Activated naive CD8-positive, alpha-beta T cell (primary cell): ENCODE results near the gene GIMAP5.

Experiments
- H3K27ac Mint-ChIP-seq: one replicate; pipeline ENCODE4 v1.8.0; 2021; ENCODE audit warnings: mixed read lengths
- H3K27me3 Mint-ChIP-seq: one replicate; pipeline ENCODE4 v1.8.0; 2021; ENCODE audit warnings: mixed read lengths
- H3K36me3 Mint-ChIP-seq: one replicate; pipeline ENCODE4 v1.8.0; 2021; ENCODE audit warnings: mixed read lengths
- H3K4me1 Mint-ChIP-seq: one replicate; pipeline ENCODE4 v1.8.0; 2021; ENCODE audit warnings: low read depth, mixed read lengths
- H3K4me3 Mint-ChIP-seq: one replicate; pipeline ENCODE4 v1.8.0; 2021; ENCODE audit warnings: mild to moderate bottlenecking, mixed read lengths
- H3K9me3 Mint-ChIP-seq: one replicate; pipeline ENCODE4 v1.8.0; 2021; ENCODE audit warnings: low read depth, mixed read lengths

The GIMAP5 gene

GRCh38 chr7:150727381-150727780 is 9.8 kb upstream of the GIMAP5 start:
- H3K4me1 Mint-ChIP-seq, result peaks cover 75% of the 10 kb centered on the region
- no peak overlapping the region for H3K4me3 Mint-ChIP-seq
- peaks cover 25% of the 10 kb centered on the region for H3K9me3 Mint-ChIP-seq
- H3K27ac Mint-ChIP-seq, result peak overlapping the region; percentile 70
- H3K27me3 Mint-ChIP-seq, result no peaks in the 10 kb centered on the region
- peaks cover 44% of the 10 kb centered on the region for H3K36me3 Mint-ChIP-seq

DNA sequence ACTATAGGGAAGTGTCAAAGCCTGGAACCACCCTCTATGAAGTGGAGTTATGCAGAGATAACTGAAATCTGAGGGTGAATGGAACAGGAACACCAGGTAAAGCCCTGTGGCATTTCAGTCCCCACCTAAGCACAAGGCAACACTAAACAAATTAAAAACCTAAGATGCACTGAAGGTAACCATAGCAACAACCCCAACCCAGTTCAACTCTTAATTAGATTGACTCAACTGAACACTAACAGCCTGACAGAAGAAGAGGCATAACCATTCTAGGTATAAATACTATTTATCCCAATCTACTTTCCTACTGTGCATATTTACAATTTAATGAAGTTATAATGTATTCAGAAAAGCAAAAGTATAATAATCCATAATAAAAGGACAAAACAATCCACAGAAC is 9.2 kb upstream of the GIMAP5 start:
- no peak overlapping the region for H3K4me3 Mint-ChIP-seq
- peaks cover 44% of the 10 kb centered on the region for H3K36me3 Mint-ChIP-seq
- H3K27me3 Mint-ChIP-seq, result no peaks in the 10 kb centered on the region
- peaks cover 25% of the 10 kb centered on the region for H3K9me3 Mint-ChIP-seq
- peaks cover 75% of the 10 kb centered on the region for H3K4me1 Mint-ChIP-seq
- peak overlapping the region; percentile 70 for H3K27ac Mint-ChIP-seq

DNA sequence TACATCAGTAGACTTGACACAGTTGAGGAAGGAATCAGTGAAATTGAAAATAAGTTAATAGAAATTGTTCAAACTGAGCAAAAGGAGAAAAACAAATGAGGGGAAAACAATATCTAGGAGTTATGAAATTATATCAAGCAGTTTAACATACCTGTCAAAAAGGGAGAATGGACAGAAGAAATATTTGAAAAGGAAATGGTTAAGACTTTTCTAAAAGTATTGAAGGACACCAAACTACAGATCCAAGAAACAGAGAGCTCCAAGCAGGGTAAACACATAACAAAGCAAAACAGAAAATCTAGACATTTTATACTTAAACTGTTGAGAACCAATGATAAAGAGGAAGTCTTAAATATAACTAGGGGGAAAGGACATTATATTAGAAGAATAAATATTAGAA is 8.6 kb upstream of the GIMAP5 start:
- Mint-ChIP-seq H3K27me3 (no peaks in the 10 kb centered on the region), H3K27ac (peak overlapping the region; percentile 42), H3K4me3 (no peak overlapping the region), H3K36me3 (peaks cover 38% of the 10 kb centered on the region), H3K9me3 (peaks cover 25% of the 10 kb centered on the region), H3K4me1 (peaks cover 75% of the 10 kb centered on the region)

DNA sequence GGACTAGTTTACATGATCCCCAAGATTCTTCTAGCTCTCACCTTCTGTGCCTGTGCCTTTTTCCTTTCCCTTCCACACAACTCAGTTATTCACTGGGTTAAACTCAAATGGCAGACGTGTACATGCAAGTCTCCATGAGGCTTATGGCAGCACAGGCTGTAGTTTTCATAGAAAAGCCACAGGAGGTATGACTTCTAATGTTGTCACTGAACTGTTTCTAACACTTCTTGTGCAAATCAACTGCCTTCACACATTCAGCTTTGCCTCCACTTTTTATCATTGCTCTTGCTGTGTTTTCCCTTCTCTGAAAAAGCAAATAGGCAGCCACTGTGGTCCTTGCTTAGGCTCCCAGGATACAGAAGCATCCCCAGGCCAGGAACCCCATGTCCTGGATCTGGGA is 5.3 kb upstream of the GIMAP5 start:
- Mint-ChIP-seq H3K4me3 (peak overlapping the region; percentile 62), H3K9me3 (peaks cover 19% of the 10 kb centered on the region), H3K4me1 (peaks cover 88% of the 10 kb centered on the region), H3K36me3 (peaks cover 18% of the 10 kb centered on the region), H3K27me3 (no peaks in the 10 kb centered on the region), H3K27ac (peak overlapping the region; percentile 99)

DNA sequence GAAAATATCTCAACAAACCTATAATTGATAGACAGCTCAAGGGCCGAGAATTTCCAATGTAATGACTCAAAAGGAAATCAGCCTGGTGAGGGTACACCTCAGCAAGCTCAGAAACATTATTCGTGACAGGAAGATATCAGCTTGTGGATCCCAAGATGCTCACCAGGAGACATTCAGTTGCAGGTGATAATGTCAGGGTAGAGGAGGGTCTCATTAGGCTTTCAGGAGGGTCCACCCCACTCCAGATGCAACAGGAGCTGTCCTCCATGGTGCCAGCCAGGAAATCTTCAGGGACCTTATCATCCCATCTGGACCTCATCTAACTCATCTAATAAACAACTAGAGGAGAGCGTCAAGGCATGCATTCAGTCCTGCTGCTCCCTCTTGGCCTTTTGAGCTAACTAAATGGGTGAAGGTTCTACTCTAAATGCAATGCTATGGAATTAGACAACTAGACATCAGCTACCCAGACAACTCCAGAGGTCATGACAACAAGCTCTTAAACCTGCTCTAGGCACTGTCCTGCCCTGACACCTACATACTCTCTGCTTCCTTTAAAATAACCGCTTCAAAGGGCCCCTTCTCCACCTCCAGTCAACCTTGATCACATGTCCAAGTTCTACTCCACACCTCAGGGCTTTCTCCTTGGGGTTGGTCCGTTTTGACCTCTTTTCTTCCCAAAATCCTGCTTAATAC is 4.3 kb upstream of the GIMAP5 start:
- H3K9me3 Mint-ChIP-seq, result peaks cover 11% of the 10 kb centered on the region
- peak overlapping the region; percentile 99 for H3K27ac Mint-ChIP-seq
- H3K4me1 Mint-ChIP-seq, result peaks cover 85% of the 10 kb centered on the region
- H3K4me3 Mint-ChIP-seq, result peak overlapping the region; percentile 62
- peaks cover 9% of the 10 kb centered on the region for H3K36me3 Mint-ChIP-seq
- H3K27me3 Mint-ChIP-seq, result no peaks in the 10 kb centered on the region

DNA sequence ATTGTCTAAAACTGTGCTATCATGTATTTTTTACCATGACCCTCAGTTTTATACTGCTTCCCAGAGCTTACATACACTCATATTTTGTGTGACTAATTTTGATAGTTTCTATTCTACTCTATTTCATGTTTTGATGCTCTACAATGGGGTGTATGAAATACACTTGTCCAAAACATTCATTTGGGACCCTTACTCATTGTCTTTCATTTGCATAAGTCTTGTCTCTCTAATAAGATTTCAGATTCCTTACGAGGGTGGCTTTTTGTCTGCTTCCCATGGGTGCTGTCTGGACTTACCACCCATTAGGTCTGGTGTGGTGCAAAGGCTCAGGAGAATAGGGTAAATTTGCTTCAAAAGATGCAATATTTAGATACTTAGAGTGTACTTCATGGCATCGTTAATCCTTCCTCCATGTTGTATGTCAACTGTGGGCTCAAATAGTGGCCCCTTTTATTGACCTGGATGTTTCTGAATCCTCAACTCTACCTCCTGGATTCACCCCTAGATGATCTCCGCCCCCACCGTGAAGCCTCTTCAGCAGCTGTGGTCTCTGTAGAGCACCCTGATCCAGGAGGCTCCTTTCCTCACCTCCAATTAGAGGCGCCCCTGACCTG is 3.6 kb upstream of the GIMAP5 start:
- H3K4me1 Mint-ChIP-seq, result peaks cover 81% of the 10 kb centered on the region
- H3K27me3 Mint-ChIP-seq, result no peaks in the 10 kb centered on the region
- peak overlapping the region; percentile 99 for H3K27ac Mint-ChIP-seq
- peak overlapping the region; percentile 62 for H3K4me3 Mint-ChIP-seq
- peaks cover 5% of the 10 kb centered on the region for H3K9me3 Mint-ChIP-seq
- H3K36me3 Mint-ChIP-seq, result peaks cover 4% of the 10 kb centered on the region

DNA sequence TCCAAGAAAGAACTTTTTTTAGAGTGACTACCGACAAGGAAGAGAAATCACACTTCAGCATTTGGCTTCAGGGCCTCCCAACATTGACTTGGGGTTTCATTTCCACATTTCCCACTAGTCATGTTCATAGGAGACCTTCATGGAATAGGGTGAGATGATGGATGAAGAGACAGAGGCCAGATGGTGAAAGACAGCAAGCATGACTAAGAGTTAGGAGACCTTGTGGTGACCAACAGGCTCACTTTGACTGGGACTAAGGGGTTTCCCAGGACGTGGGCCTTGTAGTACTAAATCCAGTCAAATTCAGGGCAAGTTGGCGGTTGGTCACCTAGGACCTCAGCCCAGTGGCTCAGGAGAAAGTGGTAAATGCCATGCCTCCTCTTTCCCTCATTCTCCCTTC is 3.0 kb upstream of the GIMAP5 start:
- Mint-ChIP-seq H3K27me3 (no peaks in the 10 kb centered on the region), H3K4me1 (peaks cover 81% of the 10 kb centered on the region), H3K36me3 (peaks cover 4% of the 10 kb centered on the region), H3K27ac (peak overlapping the region; percentile 99), H3K9me3 (no peaks in the 10 kb centered on the region), H3K4me3 (no peak overlapping the region)

- Mint-ChIP-seq H3K27me3 (no peaks in the 10 kb centered on the region), H3K27ac (peak overlapping the region; percentile 99), H3K4me1 (peaks cover 81% of the 10 kb centered on the region), H3K36me3 (peaks cover 15% of the 10 kb centered on the region), H3K4me3 (peak overlapping the region; percentile 97), H3K9me3 (no peaks in the 10 kb centered on the region)
These were observed 1.4 kb upstream of the GIMAP5 start for GRCh38 chr7:150735596-150736358.

GRCh38 chr7:150736864-150737263 is 354 bp upstream of the GIMAP5 start:
- Mint-ChIP-seq H3K4me1 (peaks cover 83% of the 10 kb centered on the region), H3K36me3 (peaks cover 22% of the 10 kb centered on the region), H3K27ac (peak overlapping the region; percentile 99), H3K9me3 (no peaks in the 10 kb centered on the region), H3K27me3 (no peaks in the 10 kb centered on the region), H3K4me3 (peak overlapping the region; percentile 97)

DNA sequence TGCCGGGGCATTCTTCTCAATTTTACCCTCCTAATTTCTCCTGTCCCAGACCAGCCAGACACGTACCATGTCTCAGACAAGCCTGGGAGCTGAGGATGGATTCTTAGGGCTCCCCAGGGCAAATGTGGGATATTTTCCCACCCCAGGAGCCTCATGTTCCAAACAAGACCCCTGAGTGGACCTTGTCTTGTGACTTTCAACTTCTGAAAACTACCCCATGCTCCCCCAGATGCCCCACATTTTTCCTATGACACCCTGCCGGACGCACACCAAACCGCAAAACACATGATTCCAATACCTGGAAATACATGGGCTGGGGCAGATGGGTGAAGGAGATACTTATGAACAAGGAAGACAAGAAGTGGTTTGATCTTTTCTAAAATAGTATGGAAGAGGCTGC is 874 bp downstream of the GIMAP5 start:
- Mint-ChIP-seq H3K9me3 (no peaks in the 10 kb centered on the region), H3K27me3 (no peaks in the 10 kb centered on the region), H3K4me3 (peak overlapping the region; percentile 97), H3K27ac (peak overlapping the region; percentile 99), H3K4me1 (peaks cover 83% of the 10 kb centered on the region), H3K36me3 (peaks cover 31% of the 10 kb centered on the region)

DNA sequence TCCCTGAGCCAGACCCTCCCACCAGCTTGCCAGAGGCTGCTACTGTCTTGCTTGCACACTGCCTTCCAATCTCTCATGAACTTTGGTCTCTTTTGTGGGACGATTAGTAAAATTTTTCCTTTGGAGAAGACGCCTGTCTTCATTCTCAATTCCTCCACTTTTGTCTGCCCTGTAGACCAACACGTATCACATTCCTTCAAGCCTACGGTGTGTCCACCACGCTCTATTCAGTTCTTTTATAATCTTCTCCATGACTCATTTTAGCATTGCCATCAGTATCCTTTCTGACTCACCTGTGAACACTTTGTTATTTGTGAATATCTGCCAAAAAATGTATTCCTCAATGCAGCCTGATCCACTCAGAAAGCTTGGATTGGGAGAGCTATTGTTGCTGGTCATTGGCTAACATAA is 1.4 kb downstream of the GIMAP5 start:
- H3K27ac Mint-ChIP-seq, result peak overlapping the region; percentile 99
- H3K27me3 Mint-ChIP-seq, result no peaks in the 10 kb centered on the region
- H3K4me1 Mint-ChIP-seq, result peaks cover 83% of the 10 kb centered on the region
- peaks cover 31% of the 10 kb centered on the region for H3K36me3 Mint-ChIP-seq
- H3K9me3 Mint-ChIP-seq, result no peaks in the 10 kb centered on the region
- peak overlapping the region; percentile 97 for H3K4me3 Mint-ChIP-seq

DNA sequence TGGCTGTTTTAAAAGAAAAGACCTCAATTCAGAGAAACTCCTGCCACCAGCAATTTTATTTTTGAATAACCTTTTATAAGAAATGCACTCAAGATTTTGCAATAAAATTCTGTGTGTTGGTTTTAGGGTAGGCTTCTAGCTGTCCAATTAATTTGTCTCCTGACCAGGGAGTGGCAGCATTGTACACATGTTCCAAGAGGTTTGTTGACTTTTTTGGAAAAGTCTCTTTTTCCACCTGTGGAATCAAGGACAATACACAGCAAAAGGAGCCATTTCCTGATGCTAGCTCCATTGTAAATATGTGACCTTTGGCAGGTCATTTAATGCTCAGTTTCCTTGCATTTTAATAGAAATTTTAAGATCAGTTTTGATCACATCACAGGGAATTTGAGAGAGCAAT is 1.8 kb downstream of the GIMAP5 start:
- Mint-ChIP-seq H3K27me3 (no peaks in the 10 kb centered on the region), H3K36me3 (peaks cover 33% of the 10 kb centered on the region), H3K4me1 (peaks cover 83% of the 10 kb centered on the region), H3K9me3 (no peaks in the 10 kb centered on the region), H3K27ac (peak overlapping the region; percentile 99), H3K4me3 (peak overlapping the region; percentile 97)

DNA sequence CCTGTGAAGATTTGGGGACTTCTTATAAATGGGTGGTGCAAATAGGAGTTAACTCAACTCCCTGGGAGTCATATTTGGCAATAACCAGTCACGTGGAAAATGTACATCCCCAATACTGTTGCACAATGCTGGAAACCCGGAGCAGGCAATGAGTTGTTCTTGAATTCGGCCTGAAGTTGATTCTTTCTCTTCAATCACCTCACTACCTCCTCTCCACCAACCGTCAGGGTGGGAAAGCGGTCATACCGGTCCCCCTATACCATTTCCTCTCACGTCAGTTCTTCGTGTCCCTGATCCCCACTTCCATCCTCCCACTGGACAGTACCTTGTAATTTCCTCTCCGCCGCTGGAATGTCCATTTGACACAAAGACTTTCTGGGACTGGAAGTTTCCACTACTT is 2.8 kb downstream of the GIMAP5 start:
- H3K36me3 Mint-ChIP-seq, result peaks cover 37% of the 10 kb centered on the region
- H3K4me3 Mint-ChIP-seq, result peak overlapping the region; percentile 97
- no peaks in the 10 kb centered on the region for H3K9me3 Mint-ChIP-seq
- no peaks in the 10 kb centered on the region for H3K27me3 Mint-ChIP-seq
- peaks cover 83% of the 10 kb centered on the region for H3K4me1 Mint-ChIP-seq
- peak overlapping the region; percentile 99 for H3K27ac Mint-ChIP-seq

DNA sequence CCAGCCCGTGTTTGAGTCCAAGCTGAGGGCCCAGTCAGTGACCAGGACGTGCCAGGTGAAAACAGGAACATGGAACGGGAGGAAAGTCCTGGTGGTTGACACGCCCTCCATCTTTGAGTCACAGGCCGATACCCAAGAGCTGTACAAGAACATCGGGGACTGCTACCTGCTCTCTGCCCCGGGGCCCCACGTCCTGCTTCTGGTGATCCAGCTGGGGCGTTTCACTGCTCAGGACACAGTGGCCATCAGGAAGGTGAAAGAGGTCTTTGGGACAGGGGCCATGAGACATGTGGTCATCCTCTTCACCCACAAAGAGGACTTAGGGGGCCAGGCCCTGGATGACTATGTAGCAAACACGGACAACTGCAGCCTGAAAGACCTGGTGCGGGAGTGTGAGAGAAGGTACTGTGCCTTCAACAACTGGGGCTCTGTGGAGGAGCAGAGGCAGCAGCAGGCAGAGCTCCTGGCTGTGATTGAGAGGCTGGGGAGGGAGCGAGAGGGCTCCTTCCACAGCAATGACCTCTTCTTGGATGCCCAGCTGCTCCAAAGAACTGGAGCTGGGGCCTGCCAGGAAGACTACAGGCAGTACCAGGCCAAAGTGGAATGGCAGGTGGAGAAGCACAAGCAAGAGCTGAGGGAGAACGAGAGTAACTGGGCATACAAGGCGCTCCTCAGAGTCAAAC is 5.2 kb downstream of the GIMAP5 start:
- H3K4me1 Mint-ChIP-seq, result peaks cover 84% of the 10 kb centered on the region
- H3K36me3 Mint-ChIP-seq, result peaks cover 37% of the 10 kb centered on the region
- peak overlapping the region; percentile 97 for H3K4me3 Mint-ChIP-seq
- no peaks in the 10 kb centered on the region for H3K9me3 Mint-ChIP-seq
- no peaks in the 10 kb centered on the region for H3K27me3 Mint-ChIP-seq
- peak overlapping the region; percentile 99 for H3K27ac Mint-ChIP-seq
